GM18505 (cell line): ENCODE measurements around the gene ONECUT1.

Source experiments
- ATAC-seq: cut with Tn5 transposase; IDR thresholded peaks from one replicate; pipeline ENCODE4 v1.9.1; 2021; ENCODE audit not compliant: unreplicated experiment
- POLR2A ChIP-seq: IDR thresholded peaks from 4 replicates; pipeline ENCODE4 v1.6.1; 2011; ENCODE audit warnings: borderline replicate concordance; ENCODE audit not compliant: insufficient read depth, insufficient read length; ENCODE audit errors: extremely low read depth

The ONECUT1 gene

DNA sequence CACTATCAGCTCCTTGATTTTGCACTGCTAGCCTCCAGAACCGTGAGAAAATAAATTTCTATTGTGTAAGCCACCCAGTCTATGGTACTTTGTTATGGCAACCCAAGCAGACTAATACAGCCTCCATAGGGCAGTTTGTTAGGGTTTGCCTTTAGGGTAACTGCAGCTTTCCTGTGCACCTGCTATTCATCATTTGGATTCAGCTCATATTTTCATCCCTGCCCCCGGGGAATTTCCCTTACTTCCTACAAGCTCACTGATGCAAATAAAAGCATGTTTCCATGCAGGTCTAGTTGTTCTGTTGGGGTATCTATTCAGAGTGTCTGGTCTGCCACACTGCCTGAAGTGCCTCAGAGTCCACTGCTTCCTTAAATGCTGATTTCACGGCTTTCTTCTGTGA is 62.3 kb downstream of the ONECUT1 start:
- ATAC-seq: no peak

DNA sequence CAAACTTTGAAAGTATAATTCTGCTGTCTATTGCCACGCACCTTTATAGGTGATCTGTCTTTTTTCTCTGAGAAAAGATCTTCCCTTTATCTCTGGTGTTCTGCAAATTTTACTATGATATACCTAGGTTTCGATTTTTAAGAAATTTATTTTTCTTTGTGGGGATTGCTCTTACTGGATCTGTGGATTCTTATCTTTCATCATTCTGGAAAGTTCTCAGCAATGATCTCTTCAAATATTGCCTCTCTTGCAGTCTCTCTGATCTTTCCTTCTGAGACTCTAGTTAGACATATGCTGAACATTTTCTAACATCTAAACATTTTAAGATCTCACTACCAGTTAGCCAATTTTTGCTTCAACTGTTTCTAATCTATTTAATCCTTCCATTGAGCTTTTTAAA is 63.9 kb downstream of the ONECUT1 start:
- ATAC-seq: no peak

More for the DNA sequence above, 62.3 kb downstream of the ONECUT1 start:
- TF ChIP-seq POLR2A: no peak

DNA sequence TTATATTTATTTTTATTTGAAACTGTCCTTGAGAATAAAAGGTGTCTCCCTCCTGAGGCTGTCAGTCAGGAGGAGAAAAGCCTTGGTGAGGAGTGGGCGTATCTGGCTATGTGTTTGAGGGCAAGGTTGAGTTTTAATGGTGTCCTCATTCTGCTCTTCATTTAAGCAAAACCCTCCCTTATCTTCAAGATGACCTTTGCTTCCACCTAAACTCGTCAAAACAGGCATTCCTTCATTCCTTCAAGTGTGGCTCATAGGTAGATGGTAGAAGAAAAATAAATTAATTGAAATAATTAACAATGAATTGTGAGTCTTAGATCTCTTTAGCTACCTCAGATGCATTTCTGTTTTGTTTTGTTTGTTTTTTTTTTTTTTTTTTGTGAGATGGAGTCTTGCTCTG is 71.6 kb downstream of the ONECUT1 start:
- no peak for TF ChIP-seq POLR2A
- ATAC-seq: no peak

More for the DNA sequence above, 63.9 kb downstream of the ONECUT1 start:
- no peak for TF ChIP-seq POLR2A

DNA sequence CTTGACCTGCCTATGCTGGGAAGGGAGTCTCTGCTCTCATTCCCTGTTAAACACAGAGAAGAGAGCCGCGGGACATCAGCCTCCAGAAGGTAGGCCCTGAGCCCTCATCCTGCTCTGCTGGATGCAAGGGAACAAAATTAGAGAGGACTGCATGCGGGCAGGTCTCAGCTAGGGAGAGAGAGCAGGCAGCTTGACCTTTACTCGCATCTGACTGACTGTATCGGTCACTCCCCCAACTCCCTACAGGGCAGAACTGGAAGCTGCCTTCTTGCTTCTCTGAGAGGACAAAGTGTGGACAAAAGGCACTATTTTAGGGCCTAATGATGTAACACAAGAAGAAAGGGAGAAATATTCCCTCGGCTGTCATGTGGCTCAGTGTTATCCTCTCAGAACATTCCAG is 72.2 kb downstream of the ONECUT1 start:
- ATAC-seq: no peak
- TF ChIP-seq POLR2A: no peak

DNA sequence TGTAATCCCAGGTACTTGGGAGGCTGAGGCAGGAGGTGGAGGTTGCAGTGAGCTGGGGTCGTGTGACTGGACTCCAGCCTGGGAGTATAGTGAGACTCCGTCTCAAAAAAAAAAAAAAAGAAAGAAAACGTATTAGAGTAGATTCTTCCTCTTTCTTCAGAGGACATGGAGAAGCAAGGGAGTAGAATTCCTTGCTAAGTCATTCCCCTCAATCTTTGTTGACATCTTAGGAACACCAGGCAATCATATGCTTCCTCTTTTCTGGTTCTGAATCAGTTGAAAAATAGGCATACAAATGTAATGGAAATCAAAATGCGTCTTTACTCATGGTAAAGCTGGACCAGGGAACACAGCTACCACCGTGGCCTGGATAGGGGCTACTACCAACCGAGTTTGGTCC is 72.7 kb downstream of the ONECUT1 start:
- TF ChIP-seq POLR2A: no peak
- no peak for ATAC-seq

DNA sequence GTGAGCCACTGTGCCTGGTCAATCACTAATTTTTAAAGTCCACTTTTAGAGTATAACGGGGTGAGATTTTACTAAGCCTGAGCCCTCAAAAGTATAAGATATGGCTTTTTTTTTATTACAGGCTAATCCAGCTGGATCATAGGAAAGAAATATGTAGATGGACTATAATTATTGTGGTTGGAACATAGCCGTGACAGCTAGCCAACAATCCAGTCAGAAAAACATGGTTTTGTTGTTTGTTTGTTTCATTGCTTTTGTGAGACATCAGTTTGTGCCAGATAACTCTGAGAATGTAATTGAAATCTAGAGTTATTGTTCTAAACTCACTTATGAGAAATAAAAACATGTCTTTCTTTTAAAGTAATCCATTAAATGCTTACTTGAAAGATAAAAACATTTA is 73.6 kb downstream of the ONECUT1 start:
- no peak for ATAC-seq

DNA sequence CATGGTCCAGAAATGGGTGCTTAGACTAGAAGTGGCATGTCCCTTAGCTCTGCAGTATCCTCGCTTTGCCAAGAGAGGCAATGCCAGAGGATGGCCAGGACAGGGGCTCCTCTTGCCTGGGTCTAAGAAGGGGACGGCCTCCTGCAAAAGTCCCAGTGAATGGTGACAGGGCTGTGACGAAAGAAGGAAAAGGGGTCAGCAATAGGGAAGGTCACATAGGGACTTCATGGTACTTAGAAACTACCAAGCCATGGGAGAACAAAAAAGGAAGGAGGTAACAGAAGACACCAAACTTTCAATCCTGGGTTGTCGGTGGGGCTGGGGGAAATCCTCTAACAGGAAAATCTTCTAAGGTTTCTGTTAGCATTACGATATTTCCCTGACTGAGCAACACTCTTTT is 74.7 kb downstream of the ONECUT1 start:
- no peak for TF ChIP-seq POLR2A
- no peak for ATAC-seq

More for the DNA sequence above, 73.6 kb downstream of the ONECUT1 start:
- no peak for TF ChIP-seq POLR2A

DNA sequence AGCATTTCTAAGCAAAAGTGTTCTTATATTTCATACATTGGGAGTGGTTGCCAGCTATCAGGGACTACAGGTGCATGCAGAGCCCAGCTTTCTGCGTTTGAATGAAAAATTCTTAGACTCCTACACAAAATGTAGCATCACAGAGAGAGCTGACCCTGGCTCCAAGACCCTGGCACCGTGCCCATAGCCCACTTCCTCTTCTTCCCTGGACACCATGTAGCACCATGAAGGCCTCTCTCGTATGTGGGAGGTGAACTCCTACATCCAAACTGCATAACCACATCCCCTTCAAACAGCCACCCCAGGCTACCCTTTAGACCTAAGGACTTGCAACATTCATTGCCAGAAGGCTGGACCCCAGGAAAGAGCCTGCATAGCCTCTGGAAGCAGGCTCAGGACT is 75.2 kb downstream of the ONECUT1 start:
- ATAC-seq: no peak
- TF ChIP-seq POLR2A: no peak

DNA sequence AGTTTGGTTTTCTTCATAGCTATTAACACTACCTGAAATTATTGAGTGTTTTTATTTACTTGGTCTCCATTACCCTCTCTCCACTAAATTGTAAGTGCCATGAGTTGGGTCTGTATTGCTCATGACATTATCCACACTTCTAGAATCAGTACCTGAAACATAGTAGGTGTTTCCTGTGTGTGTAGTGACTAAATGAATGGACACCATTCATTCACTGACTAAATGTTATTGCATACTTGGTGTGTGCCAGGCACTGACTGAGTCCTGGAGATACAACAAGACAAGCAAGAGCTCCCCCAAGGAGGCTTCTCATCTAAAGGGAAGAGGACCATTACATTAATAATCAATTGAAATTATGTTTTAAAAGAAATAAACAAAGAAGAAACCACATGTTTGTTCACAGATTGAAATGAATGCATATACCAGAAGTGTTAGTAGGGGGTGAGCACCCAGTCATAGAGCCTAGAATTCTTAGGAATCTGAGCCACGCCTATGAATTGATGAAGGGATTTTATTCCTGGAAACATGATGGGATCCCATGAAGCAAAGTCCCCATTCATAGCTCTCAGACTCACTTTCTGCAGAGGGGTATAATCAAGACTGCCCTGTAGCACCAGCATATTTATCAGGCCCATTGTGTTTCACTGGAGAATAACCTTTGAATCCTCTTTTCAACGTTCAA is 79.3 kb downstream of the ONECUT1 start:
- TF ChIP-seq POLR2A: no peak
- ATAC-seq: no peak

DNA sequence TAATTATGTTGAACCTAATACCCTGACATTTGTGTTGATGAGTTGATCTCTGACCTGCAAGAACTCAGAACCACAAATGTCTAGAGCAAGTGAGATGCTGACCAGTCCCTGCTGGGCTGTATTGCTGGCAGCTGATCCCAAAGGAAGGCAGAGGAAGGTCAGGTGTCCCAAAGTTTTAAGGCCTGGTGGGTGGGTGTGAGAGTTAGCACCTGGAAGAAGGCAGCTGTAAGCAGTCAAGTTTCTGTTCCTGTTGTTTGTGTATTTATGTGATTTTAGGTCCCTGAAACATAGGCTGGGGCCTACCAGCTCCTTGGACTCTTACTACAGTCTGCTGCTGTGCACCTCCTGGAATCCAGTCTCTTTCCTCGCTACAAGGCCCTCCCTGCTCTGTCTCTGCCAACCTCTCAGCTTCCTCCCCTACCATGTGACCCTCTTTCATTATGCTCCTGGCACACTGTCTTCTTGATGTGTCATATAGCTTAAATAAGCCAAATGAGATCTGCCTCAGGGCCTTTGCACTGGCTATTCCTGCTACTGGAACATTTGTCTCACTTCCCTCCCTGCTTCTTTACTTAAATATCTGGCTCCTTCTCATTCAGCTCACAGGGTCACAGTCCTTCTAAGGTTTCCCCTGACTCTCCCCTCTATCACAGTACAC is 80.0 kb downstream of the ONECUT1 start:
- ATAC-seq: peak; percentile 51
- TF ChIP-seq POLR2A: no peak

DNA sequence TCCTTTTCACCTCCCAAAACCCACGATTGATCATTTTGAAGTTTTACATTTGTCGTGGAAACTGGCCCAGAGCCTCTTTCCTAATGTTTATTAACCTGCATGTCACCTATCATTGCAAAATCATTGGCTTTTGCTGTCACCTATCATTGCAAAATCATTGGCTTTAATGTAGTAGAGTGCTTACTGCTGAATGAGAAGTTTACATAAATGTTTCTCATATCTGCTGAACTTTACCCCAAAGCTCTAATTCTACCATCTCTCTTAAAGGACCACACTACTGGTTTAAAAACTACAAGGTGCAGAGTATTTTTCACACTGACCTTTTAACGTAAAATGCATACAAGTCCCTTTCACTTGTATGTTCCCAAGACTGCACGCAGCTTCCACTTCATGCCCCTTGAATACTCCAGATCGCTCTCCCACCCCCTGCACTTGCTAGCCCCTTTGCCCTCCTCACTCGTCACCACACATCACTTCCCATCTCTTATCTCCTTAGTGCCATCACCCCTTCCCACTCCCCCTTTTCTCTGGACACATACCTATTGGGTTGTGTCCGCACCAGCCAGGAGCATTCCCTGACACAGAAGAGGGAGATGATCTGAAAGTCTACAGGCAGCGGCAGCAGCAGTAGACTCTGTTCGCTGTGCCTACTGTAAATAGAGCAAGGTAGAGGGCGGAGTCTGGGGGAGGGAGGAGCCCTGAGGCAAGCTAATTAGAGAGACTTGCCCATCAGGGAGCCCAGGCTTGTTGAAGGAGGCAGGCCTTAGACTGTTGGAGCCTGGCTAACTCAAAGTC is 80.8 kb downstream of the ONECUT1 start:
- ATAC-seq: peak; percentile 80
- TF ChIP-seq POLR2A: no peak
